Heart left ventricle (tissue), 13 donors: ENCODE data around the gene SEH1L.
"Not testable (repeated sequence)": the region's sequence is repeated elsewhere in the genome, so short reads cannot be mapped to it uniquely, and the experiment has no call there.

Experiments
- CTCF ChIP-seq, 12 donors: fragments of 200-600 bp; sonication (generic) in 4 of 12; IDR thresholded peaks; one replicate each; pipeline versions ENCODE4 v1.5.0 to v1.8.0; 2018 to 2022; ENCODE audit warnings: antibody characterized with exemption in 12 of 12, mild to moderate bottlenecking in 5 of 12
- POLR2A ChIP-seq, 2 donors: fragments of 450-650 bp; IDR thresholded peaks; one replicate each; pipeline ENCODE4 v1.6.1; 2017; ENCODE audit warnings: antibody characterized with exemption in 2 of 2, mild to moderate bottlenecking in 2 of 2, moderate library complexity in 2 of 2
- donor health status: ischemic (EF 13 %, LVEDD 7.1; RV severe dilation, severe dysfunction).
- donor health status: DM: no; HTN: yes; CAD: no.
- donor health status: DM: no; HTN: no; CAD: no.
- donor health status: ischemic (EF 25% LVEDD 6.9; RV normal size, moderate dysfunction).
- donor health status: ischemic (EF 25% LVEDD 5.7; RV mildly dilated, moderate dysfunction).
- donor health status: ischemic (EF 35%, LVEDD 5.7; RV mildly dilated, moderate dysfunction).
- donor health status: nonischemic (EF 11% LVEDD 7.7; RV severe dilation, severe dysfunction).
- donor health status: DM: yes; HTN: yes; CAD: no.
- donor health status: PGD.
- donor health status: ischemic (EF 29% LVEDD 5.4; RV normal size, mild dysfunction).
- donor health status: nonischemic (EF 23%, LVEDD 6.1; RV moderate dilation, normal function).

GRCh38 chr18:12980065-12980464, 32.3 kb downstream of the SEH1L start:
- not testable (repeated sequence) for TF ChIP-seq CTCF, POLR2A (IDR thresholded peaks at IDR 0.05)
